GM10266 (cell line): ENCODE data around the gene S100A14.

Source experiments
- DNase-seq: peaks from one replicate; pipeline ENCODE4 v3.0.0; 2012; ENCODE audit errors: extremely low spot score
- CTCF ChIP-seq: IDR thresholded peaks from 2 replicates; pipeline ENCODE4 v1.5.1; 2012; ENCODE audit warnings: mild to moderate bottlenecking, low read depth; ENCODE audit not compliant: control insufficient read depth, insufficient read depth; ENCODE audit errors: missing control alignments

Gene S100A14

GRCh38 chr1:153626904-153627714 lies 11.0 kb upstream of the S100A14 start, which contains the start of gene S100A13:
TSS of gene S100A13 (minus strand) at chr1:153627505. CDS start at chr1:153626472, 1,033 bp downstream.
- DNase-seq = peak; percentile 63
- peak; percentile 67 for TF ChIP-seq CTCF

DNA sequence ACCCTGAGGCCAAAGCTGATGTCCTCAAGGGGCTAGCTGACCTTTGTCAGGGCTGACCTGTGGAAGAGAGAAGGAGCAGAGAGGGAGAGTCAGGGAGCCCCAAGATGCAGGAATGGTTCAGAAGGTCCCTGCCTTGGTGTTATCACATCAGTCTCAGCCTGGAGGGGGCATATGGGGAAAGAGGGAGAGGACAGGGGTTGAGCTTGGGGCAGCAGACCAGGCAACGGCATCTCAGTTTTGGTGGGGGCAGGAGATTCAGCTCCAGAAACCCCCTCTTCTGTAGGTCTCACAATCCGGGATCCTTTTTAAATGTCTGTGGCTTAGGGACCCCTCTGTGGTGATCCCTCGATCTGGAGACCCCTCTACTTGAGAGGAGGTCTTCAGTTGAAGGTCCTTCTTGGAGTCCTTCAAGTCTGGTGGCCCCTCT lies 10.4 kb upstream of the S100A14 start:
- no peak for TF ChIP-seq CTCF
- DNase-seq = no peak

DNA sequence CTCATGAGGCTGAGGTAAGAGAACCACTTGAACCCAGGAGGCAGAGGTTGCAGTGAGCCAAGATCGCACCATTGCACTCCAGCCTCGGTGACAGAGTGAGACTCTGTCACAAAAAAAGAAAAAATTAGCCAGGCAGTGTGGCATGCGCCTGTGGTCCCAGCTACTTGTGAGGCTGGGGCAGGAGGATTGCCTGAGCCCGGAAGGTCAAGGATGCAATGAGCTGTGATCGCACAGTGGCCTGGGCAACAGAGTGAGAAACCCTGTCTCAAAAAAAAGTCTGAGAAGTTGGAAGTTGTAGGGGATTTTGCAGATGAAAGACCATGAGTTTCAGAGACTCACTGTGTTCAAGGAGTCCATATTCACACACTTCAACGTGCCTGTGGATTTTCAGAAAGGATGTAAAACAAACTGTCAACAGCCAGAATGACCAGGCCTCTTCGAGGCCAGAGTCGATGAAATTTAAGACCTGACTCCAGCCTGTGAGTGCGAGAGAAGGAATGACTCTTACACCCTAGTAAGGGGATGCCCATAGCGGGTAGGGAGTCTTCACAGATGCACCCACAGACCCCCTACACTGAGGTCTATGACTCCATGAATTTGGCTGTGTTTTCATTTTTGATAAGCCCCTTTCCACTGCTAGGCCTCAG lies 9.0 kb upstream of the S100A14 start:
- no peak for DNase-seq
- TF ChIP-seq CTCF = no peak

DNA sequence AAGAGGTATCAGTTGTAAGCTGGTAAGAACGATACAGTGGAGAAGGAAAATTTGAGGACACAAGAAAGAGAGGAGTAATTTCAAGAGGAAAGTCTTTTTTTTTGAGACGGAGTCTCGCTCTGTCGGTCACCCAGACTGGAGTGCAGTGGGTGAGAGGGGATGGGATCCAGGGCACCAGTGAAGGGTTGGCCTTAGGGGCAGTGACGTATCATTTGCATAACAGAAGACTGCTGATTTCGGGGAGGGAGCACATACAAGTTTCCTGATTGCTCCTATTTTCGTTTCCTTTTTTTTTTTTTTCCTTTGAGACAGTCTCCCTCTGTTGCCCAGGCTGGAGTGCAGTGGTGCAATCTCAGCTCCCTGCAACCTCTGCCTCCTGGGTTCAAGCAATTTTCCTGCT lies 7.0 kb upstream of the S100A14 start:
- TF ChIP-seq CTCF = no peak

GRCh38 chr1:153619171-153619570 lies 3.0 kb upstream of the S100A14 start:
- no peak for DNase-seq

More for the DNA sequence above, 7.0 kb upstream of the S100A14 start:
- DNase-seq = no peak

DNA sequence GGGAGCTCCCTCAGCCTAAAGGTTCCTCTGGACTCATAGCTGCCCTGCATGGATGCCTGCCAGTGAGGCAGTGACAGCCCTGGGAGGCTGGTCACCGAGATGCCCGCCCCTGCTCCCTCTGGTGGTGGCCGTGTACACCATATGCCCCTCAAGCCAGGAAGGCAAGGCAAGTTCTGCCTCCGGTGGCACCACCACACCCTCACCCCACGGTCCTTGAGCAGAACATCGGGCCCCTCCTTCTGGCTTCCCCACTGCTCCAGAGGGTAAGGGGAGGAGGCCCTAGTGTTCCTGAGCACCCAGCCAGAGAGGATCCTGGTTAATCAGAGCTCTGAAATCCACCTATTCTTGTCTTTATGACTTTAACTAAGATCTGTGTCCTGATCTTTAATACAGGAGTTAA lies 1.5 kb upstream of the S100A14 start:
- TF ChIP-seq CTCF = peak; percentile 58
- peak; percentile 47 for DNase-seq

More at GRCh38 chr1:153619171-153619570, 3.0 kb upstream of the S100A14 start:
- TF ChIP-seq CTCF = no peak

- TF ChIP-seq CTCF = no peak
Measured at GRCh38 chr1:153616917-153617311, 789 bp upstream of the S100A14 start.

More at GRCh38 chr1:153616917-153617311, 789 bp upstream of the S100A14 start:
- DNase-seq = no peak
